Smooth muscle cell (in vitro differentiated cells): ENCODE data around the gene ZNF512B. TPM values are rescaled to one million over a fixed set of nuclear protein-coding genes. Genes with fewer than 3 reads are reported as not detected.
"Not testable (repeated sequence)": the region's sequence is repeated elsewhere in the genome, so short reads cannot be mapped to it uniquely, and the experiment has no call there.

ENCODE experiments used
- DNase-seq: peaks from one replicate; lab custom pipeline; 2025; ENCODE audit not compliant: unreplicated experiment; lab: John Stamatoyannopoulos, UW
- H2AFZ ChIP-seq: fragments of 200-600 bp; sonication (generic); 2 replicates; pipeline ENCODE4 v1.6.0; 2016; ENCODE audit warnings: antibody characterized with exemption, low read depth, mild to moderate bottlenecking
- H3F3A ChIP-seq: fragments of 200-600 bp; sonication (generic); 2 replicates; pipeline ENCODE4 v1.6.0; 2017; ENCODE audit warnings: antibody characterized with exemption, low read depth
- H3K27ac ChIP-seq: fragments of 200-600 bp; sonication (generic); 2 replicates; pipeline ENCODE4 v1.5.1; 2016; ENCODE audit warnings: low read depth, mild to moderate bottlenecking
- H3K27me3 ChIP-seq: fragments of 200-600 bp; sonication (generic); 2 replicates; pipeline ENCODE4 v1.6.1; 2016; ENCODE audit warnings: low read depth, mild to moderate bottlenecking
- H3K36me3 ChIP-seq: fragments of 200-600 bp; sonication (generic); 2 replicates; pipeline ENCODE4 v1.5.1; 2016; ENCODE audit warnings: low read depth
- H3K4me1 ChIP-seq: fragments of 200-600 bp; sonication (generic); 2 replicates; pipeline ENCODE4 v1.5.1; 2016; ENCODE audit warnings: low read depth
- H3K4me2 ChIP-seq: fragments of 200-600 bp; sonication (generic); 2 replicates; pipeline ENCODE4 v1.6.0; 2016; ENCODE audit warnings: mild to moderate bottlenecking
- H3K4me3 ChIP-seq: fragments of 200-600 bp; sonication (generic); 2 replicates; pipeline ENCODE4 v1.5.1; 2016; ENCODE audit warnings: mild to moderate bottlenecking
- H3K79me2 ChIP-seq: fragments of 200-600 bp; sonication (generic); 2 replicates; pipeline ENCODE4 v1.6.0; 2016; ENCODE audit warnings: low read depth, mild to moderate bottlenecking
- H3K9ac ChIP-seq: fragments of 200-600 bp; sonication (generic); 2 replicates; pipeline ENCODE4 v1.6.0; 2016; ENCODE audit warnings: low read depth
- H3K9me3 ChIP-seq: fragments of 200-600 bp; sonication (generic); replicated peaks from 2 replicates; pipeline ENCODE4 v1.5.1; 2016; ENCODE audit warnings: low read depth
- H4K20me1 ChIP-seq: fragments of 200-600 bp; sonication (generic); 2 replicates; pipeline ENCODE4 v1.6.0; 2016; ENCODE audit warnings: low read depth
- WGBS: methylation state at CpG from one replicate; pipeline ENCODE4 v1.1.7; 2016; ENCODE audit warnings: low lambda C conversion rate; 5-methylcytosine and 5-hydroxymethylcytosine counted together
- polyA plus RNA-seq: library from polyadenylated mRNA; unstranded; fragments of >200 nt; fragmentation: Nextera tagmentation; extraction: Ambion mirVana; gene quantifications from 2 replicates; pipeline ENCODE4 v1.2.1, GENCODE V29; 2016
- total RNA-seq: library from RNA; depleted of rRNA; stranded (reverse); fragments of >200 nt; gene quantifications from 2 replicates; pipeline ENCODE4 v1.2.3, GENCODE V29; 2014
- TF ChIP-seq, protein P1 (sequence below): fragments of 200-600 bp; sonication (generic); IDR thresholded peaks from 2 replicates; pipeline ENCODE4 v1.5.1; 2017; ENCODE audit warnings: borderline replicate concordance, mild to moderate bottlenecking, antibody characterized with exemption; ENCODE audit not compliant: insufficient read depth, poor library complexity, severe bottlenecking

ZNF512B gene
- total and polyA plus RNA-seq, 2 experiments from 2014 or later: 4.6 to 5.6 TPM

DNA sequence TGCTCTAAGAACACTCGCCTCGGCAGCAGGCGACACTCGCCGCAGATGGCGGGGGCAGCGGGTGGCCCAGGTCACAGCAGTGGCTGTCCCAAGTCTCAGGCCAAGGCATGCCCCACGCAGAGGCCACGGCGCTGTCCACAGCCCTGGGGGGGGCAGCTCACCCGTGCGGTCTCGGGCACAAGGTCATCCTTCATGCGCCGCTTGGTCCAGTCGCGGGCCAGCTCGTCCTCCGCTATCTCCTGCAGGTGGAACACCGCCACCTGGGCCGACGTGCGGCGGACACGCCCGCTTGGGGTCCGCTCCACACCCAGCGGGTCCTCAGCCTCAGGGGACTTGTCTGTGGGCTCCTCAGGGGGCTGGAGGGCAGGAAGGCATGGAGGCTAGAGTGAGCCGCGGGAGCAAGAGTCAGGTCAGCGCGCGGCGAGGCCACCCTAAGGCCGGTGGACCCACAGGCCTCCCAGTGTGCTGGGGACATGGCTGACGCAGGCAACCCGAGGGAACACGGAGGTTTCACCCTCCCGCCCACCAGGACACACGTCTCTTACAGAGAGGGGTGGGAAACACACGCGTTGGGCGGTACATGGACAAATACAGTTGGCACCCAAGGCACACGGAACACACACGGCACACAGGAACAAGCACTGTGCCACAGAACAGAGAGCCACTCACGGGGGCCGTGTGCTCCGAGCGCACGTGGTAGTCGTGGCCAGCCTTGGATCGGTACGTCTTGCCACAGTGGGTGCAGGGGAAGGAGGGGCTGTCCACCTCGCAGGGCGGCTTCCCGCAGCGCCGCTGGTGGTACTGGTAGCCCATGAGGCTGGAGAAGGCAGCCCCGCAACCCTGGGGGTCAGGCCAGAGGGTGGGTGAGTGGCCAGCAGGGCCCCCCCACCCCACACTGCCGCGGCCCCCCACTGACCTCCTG, 7.0 kb downstream of the ZNF512B start:
- TF ChIP-seq, protein P1, sequence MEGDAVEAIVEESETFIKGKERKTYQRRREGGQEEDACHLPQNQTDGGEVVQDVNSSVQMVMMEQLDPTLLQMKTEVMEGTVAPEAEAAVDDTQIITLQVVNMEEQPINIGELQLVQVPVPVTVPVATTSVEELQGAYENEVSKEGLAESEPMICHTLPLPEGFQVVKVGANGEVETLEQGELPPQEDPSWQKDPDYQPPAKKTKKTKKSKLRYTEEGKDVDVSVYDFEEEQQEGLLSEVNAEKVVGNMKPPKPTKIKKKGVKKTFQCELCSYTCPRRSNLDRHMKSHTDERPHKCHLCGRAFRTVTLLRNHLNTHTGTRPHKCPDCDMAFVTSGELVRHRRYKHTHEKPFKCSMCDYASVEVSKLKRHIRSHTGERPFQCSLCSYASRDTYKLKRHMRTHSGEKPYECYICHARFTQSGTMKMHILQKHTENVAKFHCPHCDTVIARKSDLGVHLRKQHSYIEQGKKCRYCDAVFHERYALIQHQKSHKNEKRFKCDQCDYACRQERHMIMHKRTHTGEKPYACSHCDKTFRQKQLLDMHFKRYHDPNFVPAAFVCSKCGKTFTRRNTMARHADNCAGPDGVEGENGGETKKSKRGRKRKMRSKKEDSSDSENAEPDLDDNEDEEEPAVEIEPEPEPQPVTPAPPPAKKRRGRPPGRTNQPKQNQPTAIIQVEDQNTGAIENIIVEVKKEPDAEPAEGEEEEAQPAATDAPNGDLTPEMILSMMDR: no peak
- no peak overlapping the region for H3K27ac ChIP-seq
- H3K9me3 ChIP-seq: no peaks in the 10 kb centered on the region
- no peak for DNase-seq
- WGBS: 99% methylated on average over 59 of the region's 61 CpGs
- no peaks in the 10 kb centered on the region for H3K27me3 ChIP-seq
- no peak overlapping the region for H3K4me2 ChIP-seq
- H3K9ac ChIP-seq: no peak overlapping the region
- no peaks in the 10 kb centered on the region for H4K20me1 ChIP-seq
- no peaks in the 10 kb centered on the region for H3K79me2 ChIP-seq
- H3K4me1 ChIP-seq: peaks cover 1% of the 10 kb centered on the region
- H3K36me3 ChIP-seq: no peaks in the 10 kb centered on the region
- no peak overlapping the region for H2AFZ ChIP-seq
- H3K4me3 ChIP-seq: no peak overlapping the region
- no peaks in the 10 kb centered on the region for H3F3A ChIP-seq

DNA sequence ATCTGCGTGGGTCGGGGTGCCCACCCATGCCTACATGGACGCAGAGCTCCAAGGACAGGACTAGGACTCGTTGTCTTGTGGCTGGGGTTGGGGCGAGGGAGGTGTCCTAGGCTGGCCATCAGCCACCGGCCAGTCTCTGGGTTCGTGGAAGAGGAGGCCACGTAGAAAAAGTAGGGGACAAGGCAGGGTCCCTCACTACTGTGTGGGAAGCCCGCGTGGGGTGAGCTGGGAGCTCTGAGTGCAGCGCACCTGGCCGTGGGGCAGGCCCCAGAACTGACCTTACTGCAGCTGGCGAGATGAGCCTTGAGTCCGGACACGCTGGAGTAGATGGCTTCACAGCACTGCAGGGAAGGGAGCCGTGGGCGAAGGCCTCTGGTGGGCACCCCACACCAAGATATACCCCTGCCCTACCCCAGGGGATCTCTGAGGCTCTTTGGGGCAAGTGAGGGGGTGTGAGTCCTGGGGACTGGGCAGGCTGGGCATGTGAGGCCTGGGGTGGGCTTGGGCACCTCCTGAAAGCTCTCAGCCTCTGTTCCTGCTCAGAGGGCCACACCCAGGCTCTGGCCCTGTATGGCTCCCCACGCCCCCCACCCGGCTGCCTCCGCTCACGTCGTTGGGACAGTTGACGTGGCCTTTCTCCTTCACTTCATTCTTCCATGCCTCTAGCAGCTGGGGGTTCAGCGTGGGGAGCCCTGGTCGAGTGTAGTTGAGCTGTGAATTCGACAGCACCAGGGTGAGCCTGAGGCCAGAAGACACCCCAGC, 7.9 kb downstream of the ZNF512B start:
- Histone ChIP-seq H3K27me3 (no peaks in the 10 kb centered on the region), H4K20me1 (no peaks in the 10 kb centered on the region), H3K79me2 (no peaks in the 10 kb centered on the region), H3K9me3 (no peaks in the 10 kb centered on the region), H3K4me2 (no peak overlapping the region), H3K27ac (no peak overlapping the region), H3K4me3 (no peak overlapping the region), H3K4me1 (peaks cover 7% of the 10 kb centered on the region), H3K36me3 (no peaks in the 10 kb centered on the region), H3K9ac (no peak overlapping the region), H3F3A (no peaks in the 10 kb centered on the region), H2AFZ (no peak overlapping the region)
- WGBS: 94% methylated on average over 26 of the region's 26 CpGs
- DNase-seq: no peak
- TF ChIP-seq, protein P1: no peak

GRCh38 chr20:63960654-63961621, 8.8 kb downstream of the ZNF512B start:
- WGBS: 99% methylated on average over 15 of the region's 15 CpGs
- DNase-seq: not testable (repeated sequence)

More at GRCh38 chr20:63960654-63961621, 8.8 kb downstream of the ZNF512B start:
- H3K36me3 ChIP-seq, H3K27ac ChIP-seq, H3K79me2 ChIP-seq, H3F3A ChIP-seq, H3K4me3 ChIP-seq, H3K9me3 ChIP-seq, H4K20me1 ChIP-seq, H3K4me2 ChIP-seq, H2AFZ ChIP-seq, H3K27me3 ChIP-seq, H3K4me1 ChIP-seq, H3K9ac ChIP-seq: not testable (repeated sequence)
